ENCODE results near the gene MRPS27.

Gene MRPS27

DNA sequence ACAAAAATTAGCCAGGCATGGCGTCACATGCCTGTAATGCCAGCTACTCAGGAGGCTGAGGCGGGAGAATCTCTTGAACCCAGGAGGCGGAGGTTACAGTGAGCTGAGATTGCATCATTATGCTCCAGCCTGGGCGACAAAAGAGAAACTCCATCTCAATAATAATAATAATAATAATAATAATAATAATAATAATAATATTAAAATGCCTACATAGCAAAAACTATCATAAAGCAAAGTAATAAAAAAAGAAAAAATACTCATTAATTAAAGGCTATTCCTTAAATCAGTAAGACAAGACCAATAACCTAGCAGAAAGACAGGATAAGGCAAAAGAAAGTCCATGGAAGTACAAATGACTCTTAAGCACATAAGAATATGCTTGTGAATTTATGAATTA is 50.0 kb downstream of the MRPS27 start:
- Histone ChIP-seq H3K4me1 (ENCODE audit: insufficient read depth, insufficient read length) (no peaks in the 10 kb centered on the region), H3K9me3 (ENCODE audit: insufficient read depth, low read length) (no peaks in the 10 kb centered on the region), H3K9ac (ENCODE audit: insufficient read length, low read depth) (no peak overlapping the region), H3K27me3 (ENCODE audit: insufficient read depth, insufficient read length) (no peaks in the 10 kb centered on the region), H3K36me3 (ENCODE audit: insufficient read depth, insufficient read length, low read length) (peaks cover 12% of the 10 kb centered on the region), H3K4me3 (ENCODE audit: insufficient read length, low read depth) (no peak overlapping the region)
- no peak for DNase-seq (ENCODE audit: low read depth, low spot score)
- TF ChIP-seq YY1 (IDR thresholded peaks at IDR 0.05; ENCODE audit: insufficient read depth, insufficient read length) (no peak), ZNF274 (IDR thresholded peaks at IDR 0.05; ENCODE audit: low read depth, low read length) (no peak), SUZ12 (IDR thresholded peaks at IDR 0.05; ENCODE audit: extremely low read depth, insufficient read depth, insufficient read length) (no peak)

DNA sequence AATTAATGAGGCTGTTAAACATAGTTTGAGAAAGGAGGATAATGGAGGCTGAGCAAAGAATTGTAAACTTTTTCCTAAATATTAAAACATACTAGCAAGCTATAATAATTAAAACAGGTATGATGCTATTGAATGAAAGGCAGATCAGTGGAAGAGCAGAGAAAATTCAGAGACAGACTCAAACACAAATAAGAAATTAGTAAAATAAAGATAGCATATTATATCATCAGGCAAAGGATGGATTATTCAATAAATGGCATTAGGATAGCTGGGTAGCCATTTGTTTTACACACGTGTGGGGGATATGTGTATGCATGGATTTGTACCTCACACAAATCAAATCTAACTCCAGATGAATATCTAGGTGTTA is 50.6 kb downstream of the MRPS27 start:
- DNase-seq (ENCODE audit: low read depth, low spot score): no peak

GRCh38 chr5:72268753-72269410 is 51.2 kb downstream of the MRPS27 start:
- Histone ChIP-seq H3K9ac (ENCODE audit: insufficient read length, low read depth) (no peak overlapping the region), H3K27me3 (ENCODE audit: insufficient read depth, insufficient read length) (no peaks in the 10 kb centered on the region), H3K4me1 (ENCODE audit: insufficient read depth, insufficient read length) (no peaks in the 10 kb centered on the region), H3K9me3 (ENCODE audit: insufficient read depth, low read length) (no peaks in the 10 kb centered on the region), H3K36me3 (ENCODE audit: insufficient read depth, insufficient read length, low read length) (peaks cover 5% of the 10 kb centered on the region), H3K4me3 (ENCODE audit: insufficient read length, low read depth) (no peak overlapping the region)
- peak; percentile 46 for DNase-seq (ENCODE audit: low read depth, low spot score)
- TF ChIP-seq ZNF274 (IDR thresholded peaks at IDR 0.05; ENCODE audit: low read depth, low read length): no peak
- no peak for TF ChIP-seq SUZ12 (IDR thresholded peaks at IDR 0.05; ENCODE audit: extremely low read depth, insufficient read depth, insufficient read length)
- no peak for TF ChIP-seq YY1 (IDR thresholded peaks at IDR 0.05; ENCODE audit: insufficient read depth, insufficient read length)

More for the DNA sequence above, 50.6 kb downstream of the MRPS27 start:
- Histone ChIP-seq H3K36me3 (ENCODE audit: insufficient read depth, insufficient read length, low read length) (peaks cover 8% of the 10 kb centered on the region), H3K9me3 (ENCODE audit: insufficient read depth, low read length) (no peaks in the 10 kb centered on the region), H3K4me3 (ENCODE audit: insufficient read length, low read depth) (no peak overlapping the region), H3K27me3 (ENCODE audit: insufficient read depth, insufficient read length) (no peaks in the 10 kb centered on the region), H3K4me1 (ENCODE audit: insufficient read depth, insufficient read length) (no peaks in the 10 kb centered on the region), H3K9ac (ENCODE audit: insufficient read length, low read depth) (no peak overlapping the region)
- no peak for TF ChIP-seq SUZ12 (IDR thresholded peaks at IDR 0.05; ENCODE audit: extremely low read depth, insufficient read depth, insufficient read length)
- no peak for TF ChIP-seq YY1 (IDR thresholded peaks at IDR 0.05; ENCODE audit: insufficient read depth, insufficient read length)
- no peak for TF ChIP-seq ZNF274 (IDR thresholded peaks at IDR 0.05; ENCODE audit: low read depth, low read length)

- Histone ChIP-seq H3K36me3 (ENCODE audit: insufficient read depth, insufficient read length, low read length) (peaks cover 5% of the 10 kb centered on the region), H3K9ac (ENCODE audit: insufficient read length, low read depth) (no peak overlapping the region), H3K9me3 (ENCODE audit: insufficient read depth, low read length) (no peaks in the 10 kb centered on the region), H3K4me1 (ENCODE audit: insufficient read depth, insufficient read length) (no peaks in the 10 kb centered on the region), H3K27me3 (ENCODE audit: insufficient read depth, insufficient read length) (no peaks in the 10 kb centered on the region), H3K4me3 (ENCODE audit: insufficient read length, low read depth) (no peak overlapping the region)
- TF ChIP-seq YY1 (IDR thresholded peaks at IDR 0.05; ENCODE audit: insufficient read depth, insufficient read length) (no peak), ZNF274 (IDR thresholded peaks at IDR 0.05; ENCODE audit: low read depth, low read length) (no peak), SUZ12 (IDR thresholded peaks at IDR 0.05; ENCODE audit: extremely low read depth, insufficient read depth, insufficient read length) (no peak)
- no peak for DNase-seq (ENCODE audit: low read depth, low spot score)
These were observed 51.8 kb downstream of the MRPS27 start for GRCh38 chr5:72268260-72268659.

DNA sequence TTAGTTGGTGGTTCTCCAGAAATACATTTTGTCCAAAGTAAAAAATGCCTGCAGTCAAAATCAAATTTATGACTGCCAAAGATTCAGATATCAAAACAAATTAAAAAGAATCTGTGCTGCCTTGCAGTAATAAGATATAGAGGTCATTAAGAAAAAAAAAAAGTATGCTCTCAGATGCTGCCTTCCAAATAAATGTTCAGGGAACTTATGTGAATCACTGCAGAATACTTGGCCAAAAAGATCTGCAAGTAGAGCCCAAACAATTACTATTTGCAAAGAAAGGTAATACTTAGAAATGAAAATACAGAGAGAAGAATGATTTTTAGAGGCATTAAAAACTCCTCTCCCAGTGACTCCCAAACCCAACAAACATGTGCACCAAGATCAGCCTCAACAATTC is 52.4 kb downstream of the MRPS27 start:
- Histone ChIP-seq H3K27me3 (ENCODE audit: insufficient read depth, insufficient read length) (no peaks in the 10 kb centered on the region), H3K4me3 (ENCODE audit: insufficient read length, low read depth) (no peak overlapping the region), H3K4me1 (ENCODE audit: insufficient read depth, insufficient read length) (no peaks in the 10 kb centered on the region), H3K36me3 (ENCODE audit: insufficient read depth, insufficient read length, low read length) (peaks cover 5% of the 10 kb centered on the region), H3K9ac (ENCODE audit: insufficient read length, low read depth) (no peak overlapping the region), H3K9me3 (ENCODE audit: insufficient read depth, low read length) (no peaks in the 10 kb centered on the region)
- no peak for TF ChIP-seq SUZ12 (IDR thresholded peaks at IDR 0.05; ENCODE audit: extremely low read depth, insufficient read depth, insufficient read length)
- no peak for DNase-seq (ENCODE audit: low read depth, low spot score)

DNA sequence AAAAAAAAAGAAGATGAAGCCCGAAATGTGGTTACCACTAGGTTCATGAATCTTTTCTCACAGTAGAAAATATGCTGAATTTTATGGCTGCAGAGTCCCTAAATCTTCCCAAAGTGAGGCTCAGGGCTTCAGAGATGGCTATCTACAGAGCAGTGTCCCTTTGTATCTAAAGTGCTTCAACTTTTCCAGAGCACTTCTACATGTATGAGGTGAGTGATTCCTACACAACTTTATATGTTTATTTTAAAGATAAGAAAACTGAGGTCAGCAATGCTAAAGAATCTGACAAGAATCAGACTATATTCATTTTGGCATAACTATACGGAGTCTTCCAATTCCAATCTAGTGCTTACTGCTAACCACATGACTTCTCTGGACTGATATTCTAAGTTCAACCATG is 53.2 kb downstream of the MRPS27 start:
- H3K27me3 ChIP-seq (ENCODE audit: insufficient read depth, insufficient read length): no peaks in the 10 kb centered on the region
- peaks cover 5% of the 10 kb centered on the region for H3K36me3 ChIP-seq (ENCODE audit: insufficient read depth, insufficient read length, low read length)
- no peaks in the 10 kb centered on the region for H3K4me1 ChIP-seq (ENCODE audit: insufficient read depth, insufficient read length)
- H3K9ac ChIP-seq (ENCODE audit: insufficient read length, low read depth): no peak overlapping the region
- DNase-seq (ENCODE audit: low read depth, low spot score): no peak
- TF ChIP-seq ZNF274 (IDR thresholded peaks at IDR 0.05; ENCODE audit: low read depth, low read length) (no peak), SUZ12 (IDR thresholded peaks at IDR 0.05; ENCODE audit: extremely low read depth, insufficient read depth, insufficient read length) (no peak), YY1 (IDR thresholded peaks at IDR 0.05; ENCODE audit: insufficient read depth, insufficient read length) (no peak)
- H3K9me3 ChIP-seq (ENCODE audit: insufficient read depth, low read length): no peaks in the 10 kb centered on the region
- H3K4me3 ChIP-seq (ENCODE audit: insufficient read length, low read depth): no peak overlapping the region

DNA sequence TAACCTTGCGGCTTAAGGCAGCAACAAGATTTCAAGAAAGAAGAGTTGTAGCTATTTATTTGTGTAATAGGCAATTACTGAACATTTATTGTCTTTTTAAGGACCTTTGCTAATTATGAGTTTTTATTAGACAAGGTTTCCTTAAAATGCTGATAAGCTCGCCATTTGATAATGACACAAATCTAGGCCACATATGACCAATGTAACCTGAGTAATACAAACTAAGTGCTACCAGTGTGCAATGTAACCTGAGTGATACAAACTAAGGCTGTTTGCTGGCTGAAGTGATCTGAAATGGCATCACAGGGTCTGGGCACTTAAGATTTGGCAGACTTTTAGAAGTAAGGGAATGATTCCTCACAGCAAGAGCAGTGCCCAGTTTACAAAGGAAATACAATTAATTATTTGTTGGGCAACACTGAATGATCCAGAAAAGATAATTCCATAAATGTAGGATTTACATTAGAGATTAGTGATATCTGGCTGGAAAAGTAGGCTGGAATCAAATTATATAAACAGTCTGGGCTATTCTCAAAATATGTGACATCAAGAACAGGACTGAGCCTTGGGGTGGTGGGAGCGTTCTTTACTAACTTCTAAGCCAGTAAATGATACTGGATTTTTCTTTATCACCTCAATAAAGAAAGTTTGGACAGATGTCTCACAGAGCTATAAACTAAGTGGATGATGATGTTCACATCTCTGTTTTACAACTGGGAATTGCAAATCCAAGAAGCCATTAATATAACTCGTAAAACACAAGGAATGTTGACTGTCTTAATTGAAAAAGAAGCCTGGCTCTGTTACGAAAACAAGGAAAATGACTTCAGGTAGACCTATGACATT is 54.8 kb downstream of the MRPS27 start:
- peaks cover 5% of the 10 kb centered on the region for H3K36me3 ChIP-seq (ENCODE audit: insufficient read depth, insufficient read length, low read length)
- no peaks in the 10 kb centered on the region for H3K9me3 ChIP-seq (ENCODE audit: insufficient read depth, low read length)
- no peak for TF ChIP-seq SUZ12 (IDR thresholded peaks at IDR 0.05; ENCODE audit: extremely low read depth, insufficient read depth, insufficient read length)
- no peak for TF ChIP-seq ZNF274 (IDR thresholded peaks at IDR 0.05; ENCODE audit: low read depth, low read length)
- H3K4me1 ChIP-seq (ENCODE audit: insufficient read depth, insufficient read length): no peaks in the 10 kb centered on the region
- no peak overlapping the region for H3K4me3 ChIP-seq (ENCODE audit: insufficient read length, low read depth)
- no peaks in the 10 kb centered on the region for H3K27me3 ChIP-seq (ENCODE audit: insufficient read depth, insufficient read length)
- H3K9ac ChIP-seq (ENCODE audit: insufficient read length, low read depth): no peak overlapping the region
- DNase-seq (ENCODE audit: low read depth, low spot score): no peak
